NCI-H69 (cell line): Measurements from ENCODE around the gene ATG9B.

ENCODE experiments used
- DNase-seq: peaks from one replicate; lab custom pipeline; 2025; lab: John Stamatoyannopoulos, UW

The ATG9B gene

GRCh38 chr7:151024435-151025056, at the start of gene ATG9B:
Gene ATG9B, minus strand, starts transcription at chr7:151024494. Its CDS starts 71 bp downstream, at chr7:151024423.
- peak; percentile 28 for DNase-seq

GRCh38 chr7:151073990-151074389, 49.7 kb upstream of the ATG9B start:
- no peak for DNase-seq

GRCh38 chr7:151071032-151071866, 47.0 kb upstream of the ATG9B start:
- DNase-seq: no peak

GRCh38 chr7:151070574-151070960, 46.3 kb upstream of the ATG9B start:
- no peak for DNase-seq

- DNase-seq: no peak
Observed at GRCh38 chr7:151069841-151070573, 45.7 kb upstream of the ATG9B start.

- no peak for DNase-seq
Observed at GRCh38 chr7:151068069-151068773, 43.9 kb upstream of the ATG9B start.

GRCh38 chr7:151066273-151066974, 42.1 kb upstream of the ATG9B start:
- DNase-seq: no peak

GRCh38 chr7:151065516-151065915, 41.2 kb upstream of the ATG9B start:
- DNase-seq: no peak

GRCh38 chr7:151064993-151065392, 40.7 kb upstream of the ATG9B start:
- no peak for DNase-seq

GRCh38 chr7:151064454-151064853, 40.2 kb upstream of the ATG9B start:
- DNase-seq: no peak

GRCh38 chr7:151063212-151063561, 38.9 kb upstream of the ATG9B start:
- DNase-seq: no peak

GRCh38 chr7:151062399-151063211, 38.3 kb upstream of the ATG9B start:
- DNase-seq: no peak

GRCh38 chr7:151062111-151062398, 37.8 kb upstream of the ATG9B start:
- DNase-seq: no peak

- DNase-seq: peak; percentile 45
Observed at GRCh38 chr7:151061213-151062110, 37.2 kb upstream of the ATG9B start.

GRCh38 chr7:151060416-151061212, 36.3 kb upstream of the ATG9B start:
- peak; percentile 45 for DNase-seq

GRCh38 chr7:151060113-151060415, 35.8 kb upstream of the ATG9B start:
- no peak for DNase-seq

- peak; percentile 90 for DNase-seq
Observed at GRCh38 chr7:151059367-151060112, 35.2 kb upstream of the ATG9B start, which contains the start of gene SLC4A2. Gene SLC4A2, plus strand, starts transcription at chr7:151059589. Its CDS starts 2,399 bp downstream, at chr7:151061988.

GRCh38 chr7:151058781-151059366, 34.6 kb upstream of the ATG9B start:
- DNase-seq: peak; percentile 64
